Subcutaneous adipose tissue (tissue), 4 donors: ENCODE measurements around the gene CADM2. TPM values are rescaled to one million over a fixed set of nuclear protein-coding genes. Genes with fewer than 3 reads are reported as not detected.

Source experiments
- CTCF ChIP-seq: fragments of 450-650 bp; IDR thresholded peaks from one replicate; pipeline ENCODE4 v1.5.1; 2016; ENCODE audit warnings: low read depth, mild to moderate bottlenecking, control low read depth, antibody characterized with exemption, moderate library complexity
- total RNA-seq, 4 donors: library from RNA; depleted of rRNA; stranded (reverse); fragments of >200 nt; gene quantifications; one replicate each; pipeline ENCODE4 v1.1.0, GENCODE V29; 2016

CADM2 gene
- total RNA-seq, 4 donors from 2014 or later, result 1.0 to 19.8 (median 4.4) TPM

GRCh38 chr3:85584779-85585356, 626.1 kb downstream of the CADM2 start:
- no peak for TF ChIP-seq CTCF

GRCh38 chr3:85586018-85586417, 627.2 kb downstream of the CADM2 start:
- TF ChIP-seq CTCF, result no peak

GRCh38 chr3:85589145-85589544, 630.4 kb downstream of the CADM2 start:
- TF ChIP-seq CTCF, result no peak

- no peak for TF ChIP-seq CTCF
Observed at GRCh38 chr3:85591451-85591850, 632.7 kb downstream of the CADM2 start.

GRCh38 chr3:85592256-85592655, 633.5 kb downstream of the CADM2 start:
- TF ChIP-seq CTCF, result no peak

GRCh38 chr3:85594676-85595075, 635.9 kb downstream of the CADM2 start:
- no peak for TF ChIP-seq CTCF

- TF ChIP-seq CTCF, result no peak
Observed at GRCh38 chr3:85603378-85603777, 644.6 kb downstream of the CADM2 start.
